Body of pancreas (tissue), 4 donors: ENCODE results near the gene BCKDK.

Experiments
- CTCF ChIP-seq, 7 experiments: fragments of 450-650 bp in 4 of 7; fragments of 200-600 bp in 3 of 7; sonication (generic) in 3 of 7; IDR thresholded peaks; one replicate each; pipeline ENCODE4 v1.5.1; 2016 to 2019; ENCODE audit warnings: antibody characterized with exemption in 7 of 7
- POLR2A ChIP-seq, 3 donors: fragments of 450-650 bp; IDR thresholded peaks; one replicate each; pipeline ENCODE4 v1.6.1; 2016; ENCODE audit warnings: antibody characterized with exemption in 3 of 3, mild to moderate bottlenecking in 2 of 3

- TF ChIP-seq CTCF (IDR thresholded peaks at IDR 0.05) (no peak), POLR2A (IDR thresholded peaks at IDR 0.05) (no peak)
These were observed 19.0 kb upstream of the BCKDK start for GRCh38 chr16:31089199-31089598.
